Right lobe of liver (tissue), 6 donors: ENCODE measurements around the gene TH. TPM values are rescaled to one million over a fixed set of nuclear protein-coding genes. Genes with fewer than 3 reads are reported as not detected.

Source experiments
- ATAC-seq, 4 donors: fragments of 200-7000 bp; cut with Tn5 transposase; one replicate each; pipeline ENCODE4 v1.9.1; 2020; ENCODE audit warnings: mild to moderate bottlenecking in 4 of 4, moderate library complexity in 4 of 4
- DNase-seq, 3 donors: peaks; one replicate each; pipeline ENCODE4 v3.0.0-alpha.2; 2020
- H3K27ac ChIP-seq, 3 donors: fragments of 200-600 bp; one replicate each; pipeline ENCODE4 v1.8.0; 2022
- H3K27me3 ChIP-seq, 2 donors: fragments of 200-600 bp; one replicate each; pipeline ENCODE4 v1.8.0; 2022
- H3K36me3 ChIP-seq, 4 donors: fragments of 200-600 bp; sonication (generic) in 1 of 4; one replicate each; pipeline versions ENCODE4 v1.5.1 to v1.8.0; 2017 to 2022; ENCODE audit warnings: control low read depth in 1 of 4
- H3K4me1 ChIP-seq, 4 donors: fragments of 200-600 bp; sonication (generic) in 1 of 4; one replicate each; pipeline versions ENCODE4 v1.5.1 to v1.8.0; 2017 to 2022; ENCODE audit warnings: control low read depth in 1 of 4
- H3K4me3 ChIP-seq, 3 donors: fragments of 200-600 bp; one replicate each; pipeline ENCODE4 v1.8.0; 2022
- H3K9me3 ChIP-seq, 4 donors: fragments of 200-600 bp; sonication (generic) in 1 of 4; one replicate each; pipeline versions ENCODE4 v1.5.1 to v1.8.0; 2017 to 2022; ENCODE audit warnings: control low read depth in 1 of 4
- POLR2A ChIP-seq: fragments of 450-650 bp; IDR thresholded peaks from one replicate; pipeline ENCODE4 v1.6.1; 2017; ENCODE audit warnings: antibody characterized with exemption, mild to moderate bottlenecking
- WGBS: methylation state at CpG from one replicate; pipeline ENCODE4 v1.1.6; 2018; ENCODE audit warnings: low coverage, low lambda C conversion rate; ENCODE audit not compliant: insufficient coverage; ENCODE audit errors: missing lambda C conversion rate; 5-methylcytosine and 5-hydroxymethylcytosine counted together
- intact Hi-C, 2 donors: fragments of 100-400 bp; cut with DNase I; formaldehyde crosslinking; loops; one replicate each; pipeline versions ENCODE4 v1.11.2 to v1.14.1; 2022
- microRNA counts: library from miRNA; unstranded; fragments of <30 nt; microRNA quantifications from one replicate; lab custom pipeline; 2016
- microRNA-seq, 2 donors: library from miRNA; unstranded; fragments of <30 nt; microRNA quantifications; one replicate each; pipeline ENCODE4, GENCODE V29; 2019 to 2020
- small RNA-seq, 2 experiments: library from RNA; depleted of rRNA; stranded (forward); fragments of <200 nt; gene quantifications; one replicate each; pipeline ENCODE3, GENCODE V24; 2016
- total RNA-seq, 6 experiments: library from RNA; depleted of rRNA in 2 of 6; stranded (reverse); fragments of >200 nt in 2 of 6; fragmentation: NEBNext Ultra II Directional in 3 of 6; extraction: Animal tissue kit (Norgen Biotek cat#: 25700) in 3 of 6; gene quantifications; one replicate each; pipeline versions ENCODE4 v1.1.0 to v1.2.4, GENCODE V29; 2016 to 2023
- TF ChIP-seq, protein P1 (sequence below), 4 donors: fragments of 200-600 bp in 3 of 4; fragments of 450-650 bp in 1 of 4; IDR thresholded peaks; one replicate each; pipeline versions ENCODE4 v1.5.1 to v1.8.0; 2016 to 2022; ENCODE audit warnings: antibody characterized with exemption in 4 of 4, mild to moderate bottlenecking in 2 of 4
- donor health status: DM: no; HTN: yes; CAD: no.
- donor health status: DM: no; HTN: no; CAD: no.
- donor health status: DM: no; HTN: no; CAD: no.
- donor health status: DM: no; HTN: yes; CAD: no.
- donor health status: DM: no; HTN: yes; CAD: no.

Gene TH
- total RNA-seq, 6 experiments from 2014 or later: 0.51 to 0.64 TPM; not detected in 4

DNA sequence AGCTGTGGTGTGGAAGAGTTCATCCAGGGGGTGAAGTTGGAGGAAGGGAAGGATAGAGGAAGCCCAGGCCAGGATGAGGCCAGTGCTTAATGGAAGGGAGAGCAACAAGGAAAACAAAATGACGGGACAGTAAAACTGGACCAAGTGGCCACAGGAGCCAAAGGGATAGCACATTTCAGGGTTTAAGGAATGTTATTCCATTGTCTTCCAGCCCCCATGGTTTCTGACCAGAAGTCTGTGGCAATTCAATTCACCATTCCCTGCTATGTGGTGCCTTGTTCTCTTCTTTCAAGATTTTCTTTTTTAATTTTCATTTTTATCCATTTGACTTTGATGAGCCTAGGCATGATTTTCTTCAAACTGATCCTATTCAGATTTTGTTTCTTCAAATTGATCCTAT lies 54.9 kb downstream of the TH start:
- Histone ChIP-seq H3K27ac (no peak overlapping the region), H3K9me3 (peaks cover 0 to 2% (median 0%) of the 10 kb centered on the region in 4 donors), H3K36me3 (no peaks in the 10 kb centered on the region), H3K4me3 (no peak overlapping the region), H3K4me1 (no peaks in the 10 kb centered on the region), H3K27me3 (no peaks in the 10 kb centered on the region)
- TF ChIP-seq, protein P1, sequence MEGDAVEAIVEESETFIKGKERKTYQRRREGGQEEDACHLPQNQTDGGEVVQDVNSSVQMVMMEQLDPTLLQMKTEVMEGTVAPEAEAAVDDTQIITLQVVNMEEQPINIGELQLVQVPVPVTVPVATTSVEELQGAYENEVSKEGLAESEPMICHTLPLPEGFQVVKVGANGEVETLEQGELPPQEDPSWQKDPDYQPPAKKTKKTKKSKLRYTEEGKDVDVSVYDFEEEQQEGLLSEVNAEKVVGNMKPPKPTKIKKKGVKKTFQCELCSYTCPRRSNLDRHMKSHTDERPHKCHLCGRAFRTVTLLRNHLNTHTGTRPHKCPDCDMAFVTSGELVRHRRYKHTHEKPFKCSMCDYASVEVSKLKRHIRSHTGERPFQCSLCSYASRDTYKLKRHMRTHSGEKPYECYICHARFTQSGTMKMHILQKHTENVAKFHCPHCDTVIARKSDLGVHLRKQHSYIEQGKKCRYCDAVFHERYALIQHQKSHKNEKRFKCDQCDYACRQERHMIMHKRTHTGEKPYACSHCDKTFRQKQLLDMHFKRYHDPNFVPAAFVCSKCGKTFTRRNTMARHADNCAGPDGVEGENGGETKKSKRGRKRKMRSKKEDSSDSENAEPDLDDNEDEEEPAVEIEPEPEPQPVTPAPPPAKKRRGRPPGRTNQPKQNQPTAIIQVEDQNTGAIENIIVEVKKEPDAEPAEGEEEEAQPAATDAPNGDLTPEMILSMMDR (IDR thresholded peaks at IDR 0.05): no peak
- TF ChIP-seq POLR2A: no peak
- intact Hi-C loops: no loop called here
- DNase-seq: no peak
- no peak for ATAC-seq
- 83% methylated on average over 1 of the region's 1 CpG for WGBS

DNA sequence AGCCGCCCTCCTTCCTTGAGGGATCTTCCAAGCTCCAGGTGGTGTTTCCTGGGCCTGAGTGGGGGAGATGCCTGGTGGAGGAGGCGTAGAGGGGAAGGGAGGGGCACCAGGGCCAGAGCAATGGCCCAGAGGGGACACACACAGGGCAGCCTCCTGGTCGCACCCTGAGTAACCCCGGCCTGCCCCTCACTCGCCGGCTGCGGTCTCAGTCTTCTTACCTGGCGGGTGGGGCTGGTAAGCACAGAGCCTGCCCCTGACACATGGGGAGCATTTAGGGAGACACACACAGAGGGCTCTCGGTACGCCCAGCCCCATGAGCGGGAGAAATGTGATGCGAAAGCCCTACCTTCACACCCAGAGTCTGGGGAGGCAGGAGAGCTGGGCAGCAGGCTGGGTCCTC lies 56.3 kb downstream of the TH start:
- DNase-seq: peak in 2 of 3 donors; percentile 35 to 39
- peak in 1 of 4 donors; percentile 42 for ATAC-seq
- no CpG with 5 or more reads among the region's 12 CpGs for WGBS

DNA sequence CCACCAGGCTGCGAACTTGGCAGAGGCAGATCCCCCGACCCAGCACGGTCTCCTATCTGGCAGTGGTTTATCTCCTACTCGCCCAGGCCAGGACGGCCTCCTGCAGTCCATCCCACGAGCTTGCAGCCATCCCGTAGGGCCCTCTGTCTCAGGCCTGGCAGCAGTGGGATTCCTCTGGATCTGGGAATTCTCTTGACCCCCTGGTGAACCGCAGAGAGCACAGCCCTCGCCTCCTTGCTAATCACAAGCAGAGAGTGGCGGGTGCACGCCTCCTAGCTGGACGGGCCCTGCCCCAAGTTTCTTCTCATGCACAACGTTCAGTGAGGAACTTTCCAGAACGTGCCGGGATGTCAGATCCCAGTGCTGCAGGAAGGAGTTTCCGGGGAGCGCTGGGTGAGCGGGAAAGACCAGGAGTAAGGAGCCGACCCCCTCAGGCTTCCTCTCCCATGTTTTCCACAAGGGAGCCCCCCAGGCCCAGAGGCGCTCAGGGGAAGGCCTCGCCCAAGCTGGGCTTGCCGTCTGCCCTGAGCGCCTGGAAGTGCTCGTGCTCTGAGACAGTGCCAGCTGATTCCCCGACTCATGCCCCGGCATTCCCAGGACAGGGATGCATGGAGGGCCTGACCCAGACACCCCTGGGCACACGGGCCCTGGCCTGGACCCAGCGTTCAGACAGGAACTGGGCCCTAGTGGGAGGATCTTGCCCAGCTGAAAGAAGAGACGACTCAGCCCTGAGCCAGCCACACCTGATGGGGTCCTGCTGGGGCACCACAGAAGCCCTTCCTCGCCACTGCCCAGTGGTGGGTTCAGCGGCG lies 57.0 kb downstream of the TH start:
- Histone ChIP-seq H3K4me3 (no peak overlapping the region), H3K9me3 (peaks cover 0 to 2% (median 0%) of the 10 kb centered on the region in 4 donors), H3K36me3 (no peaks in the 10 kb centered on the region), H3K27ac (no peak overlapping the region), H3K27me3 (no peaks in the 10 kb centered on the region), H3K4me1 (no peaks in the 10 kb centered on the region)
- TF ChIP-seq, protein P1 (IDR thresholded peaks at IDR 0.05): no peak
- no peak for TF ChIP-seq POLR2A
- WGBS: 83% methylated on average over 10 of the region's 32 CpGs
- DNase-seq (peak in 2 of 3 donors; percentile 28 to 49), ATAC-seq (peak in 2 of 4 donors; percentile 26 to 32)
- intact Hi-C loops: no loop called here

More for the DNA sequence above, 56.3 kb downstream of the TH start:
- Histone ChIP-seq H3K36me3 (no peaks in the 10 kb centered on the region), H3K4me1 (no peaks in the 10 kb centered on the region), H3K9me3 (peaks cover 0 to 2% (median 0%) of the 10 kb centered on the region in 4 donors), H3K27ac (no peak overlapping the region), H3K4me3 (no peak overlapping the region), H3K27me3 (no peaks in the 10 kb centered on the region)
- TF ChIP-seq, protein P1 (IDR thresholded peaks at IDR 0.05): no peak
- TF ChIP-seq POLR2A: no peak
- intact Hi-C loops: no loop called here

MicroRNA genes within 50 kb of the gene (microRNA counts, 767-probe panel; counts per million panel counts)
- microRNA hsa-miR-483-3p (lab: Ali Mortazavi, UCI) (237 counts per million), microRNA hsa-miR-483-5p (lab: Ali Mortazavi, UCI) (237 counts per million)

Small RNAs within 50 kb of the gene (microRNA-seq; reads per million reads assigned to microRNA genes)
- 34.1 to 56.9 reads per million in 2 donors for gene MIR4686
- 1,423 to 1,605 reads per million in 2 donors for gene MIR483

Small RNAs within 50 kb of the gene (small RNA-seq; reads per million reads assigned to genes)
- gene MIR4686 (0 to 0.19 reads per million in 2 experiments), gene MIR483 (0.87 to 2.1 reads per million in 2 experiments)

Other genes with a start within 250 kb of the TH start
- gene MRPL23, start 224.5 kb downstream of the TH start, total RNA-seq: 100 to 1,000 TPM in 1 of 6 experiments, 10 to 100 TPM in 5; 23.1 to 121 (median 36.4) TPM
- gene H19, start 174.0 kb downstream of the TH start, total RNA-seq: 100 to 1,000 TPM; 143 to 898 (median 229) TPM
- 100 to 1,000 TPM in 5 of 6 experiments, 10 to 100 TPM in 1; 86.6 to 289 (median 177) TPM for gene IGF2, start 32.4 kb downstream of the TH start, total RNA-seq
- not detected for gene INS, start 10.6 kb downstream of the TH start, total RNA-seq
- gene ASCL2, start 98.8 kb upstream of the TH start, total RNA-seq: under 1 TPM; 0.42 to 0.81 (median 0.64) TPM
- under 1 TPM; 0.25 to 0.51 (median 0.39) TPM for gene C11orf21, start 130.1 kb upstream of the TH start, total RNA-seq
- gene TSPAN32, start 130.2 kb upstream of the TH start, total RNA-seq: 1 to 10 TPM in 1 of 6 experiments, under 1 TPM in 3, not detected in 2; 0.24 to 1.2 (median 0.63) TPM
- gene CD81, start 205.5 kb upstream of the TH start, total RNA-seq: 100 to 1,000 TPM; 433 to 721 (median 528) TPM
- 10 to 100 TPM; 17.6 to 27.0 (median 19.5) TPM for gene TSSC4, start 228.9 kb upstream of the TH start, total RNA-seq